ENCODE data around the gene TUBA3C. TPM values are rescaled to one million over a fixed set of nuclear protein-coding genes. Genes with fewer than 3 reads are reported as not detected.
"Not testable (repeated sequence)": the region's sequence is repeated elsewhere in the genome, so short reads cannot be mapped to it uniquely, and the experiment has no call there.

The TUBA3C gene
- total RNA-seq (not detected), polyA plus RNA-seq (ENCODE audit: insufficient read depth, low read depth, low replicate concordance) (not detected)
- long read RNA-seq, donor 1: 0 reads
- long read RNA-seq, donor 2: 0 reads
- long read RNA-seq, donor 3: 0 reads
- long read RNA-seq, donor 4: 0 reads
- long read RNA-seq, donor 5: 0 reads
- long read RNA-seq, donor 6: 0 reads
- long read RNA-seq, donor 7: 0 reads
- long read RNA-seq, donor 8: 0 reads
- long read RNA-seq, donor 9: 0 reads
- long read RNA-seq, donor 10: 0 reads

DNA sequence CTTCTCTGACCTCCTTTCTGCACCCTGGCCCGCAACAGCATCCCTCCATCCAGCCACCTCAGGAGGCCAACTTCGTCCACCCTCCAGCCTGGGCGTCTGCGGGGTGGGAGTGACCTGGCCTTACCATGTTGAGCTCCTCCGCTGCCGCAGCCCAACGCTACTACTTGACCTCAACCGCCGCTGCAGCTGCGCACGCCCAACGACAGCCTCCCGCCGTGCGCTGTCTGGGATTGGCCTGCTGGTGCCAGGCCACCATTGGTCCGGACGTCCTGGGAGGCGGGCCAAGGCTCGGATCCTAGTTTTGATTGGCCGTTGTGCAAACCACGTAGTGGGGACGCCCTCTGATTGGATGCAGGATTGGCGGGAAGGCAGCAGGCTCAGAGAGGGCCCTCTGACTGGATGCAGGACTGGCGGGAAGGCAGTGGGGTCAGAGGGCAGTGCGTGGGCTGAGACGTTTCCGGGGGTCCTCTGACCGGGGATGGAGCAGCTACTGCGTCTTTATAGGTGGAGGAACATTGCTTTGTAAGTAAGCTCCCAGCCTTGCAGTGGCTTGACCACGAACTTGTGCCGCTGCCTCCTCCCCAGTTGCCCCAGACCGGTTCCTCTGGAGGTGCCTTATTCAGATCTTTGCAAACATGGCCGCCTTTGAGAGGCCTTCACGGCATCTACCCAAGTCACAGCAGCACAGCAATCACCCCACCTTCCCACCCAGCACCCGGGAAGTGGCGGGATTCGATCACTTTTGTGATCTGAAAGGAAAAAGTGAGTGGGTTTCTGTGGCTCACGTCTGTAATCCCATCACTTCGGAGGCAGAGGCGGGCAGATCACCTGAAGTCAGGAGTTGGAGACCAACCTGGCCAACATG, at the start of gene TUBA3C:
TUBA3C (minus strand) TSS at position 204 of the 865 bp plus-strand sequence; CDS start at position 127, 77 bp downstream.
- Histone ChIP-seq H3K9me3 (ENCODE audit: control insufficient read depth in 2 of 3, insufficient read depth in 1 of 3, low read length in 3 of 3) (no peaks in the 10 kb centered on the region), H3K4me3 (ENCODE audit: low read length in 3 of 3) (no peak within 1 kb of the TSS), H3K27me3 (ENCODE audit: control insufficient read depth, insufficient read depth, low read length) (no peaks in the 10 kb centered on the region), H3K27ac (ENCODE audit: low read depth in 2 of 2, low read length in 2 of 2) (no peak within 1 kb of the TSS), H3K9ac (ENCODE audit: low read length in 3 of 3) (no peak within 1 kb of the TSS), H3K36me3 (ENCODE audit: control insufficient read depth in 2 of 3, insufficient read depth in 3 of 3, low read length in 3 of 3) (no peaks in the 10 kb centered on the region), H3K4me1 (ENCODE audit: control insufficient read depth in 2 of 3, insufficient read depth in 2 of 3, low read depth in 1 of 3, low read length in 3 of 3) (no peaks in the 10 kb centered on the region)
- intact Hi-C loops (cut with DNase I): no loop called here
- DNase-seq (no peak), FAIRE-seq (no peak)
- TF ChIP-seq, protein P1, sequence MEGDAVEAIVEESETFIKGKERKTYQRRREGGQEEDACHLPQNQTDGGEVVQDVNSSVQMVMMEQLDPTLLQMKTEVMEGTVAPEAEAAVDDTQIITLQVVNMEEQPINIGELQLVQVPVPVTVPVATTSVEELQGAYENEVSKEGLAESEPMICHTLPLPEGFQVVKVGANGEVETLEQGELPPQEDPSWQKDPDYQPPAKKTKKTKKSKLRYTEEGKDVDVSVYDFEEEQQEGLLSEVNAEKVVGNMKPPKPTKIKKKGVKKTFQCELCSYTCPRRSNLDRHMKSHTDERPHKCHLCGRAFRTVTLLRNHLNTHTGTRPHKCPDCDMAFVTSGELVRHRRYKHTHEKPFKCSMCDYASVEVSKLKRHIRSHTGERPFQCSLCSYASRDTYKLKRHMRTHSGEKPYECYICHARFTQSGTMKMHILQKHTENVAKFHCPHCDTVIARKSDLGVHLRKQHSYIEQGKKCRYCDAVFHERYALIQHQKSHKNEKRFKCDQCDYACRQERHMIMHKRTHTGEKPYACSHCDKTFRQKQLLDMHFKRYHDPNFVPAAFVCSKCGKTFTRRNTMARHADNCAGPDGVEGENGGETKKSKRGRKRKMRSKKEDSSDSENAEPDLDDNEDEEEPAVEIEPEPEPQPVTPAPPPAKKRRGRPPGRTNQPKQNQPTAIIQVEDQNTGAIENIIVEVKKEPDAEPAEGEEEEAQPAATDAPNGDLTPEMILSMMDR (IDR thresholded peaks at IDR 0.05; ENCODE audit: borderline replicate concordance, extremely low read depth, insufficient read depth): no peak

DNA sequence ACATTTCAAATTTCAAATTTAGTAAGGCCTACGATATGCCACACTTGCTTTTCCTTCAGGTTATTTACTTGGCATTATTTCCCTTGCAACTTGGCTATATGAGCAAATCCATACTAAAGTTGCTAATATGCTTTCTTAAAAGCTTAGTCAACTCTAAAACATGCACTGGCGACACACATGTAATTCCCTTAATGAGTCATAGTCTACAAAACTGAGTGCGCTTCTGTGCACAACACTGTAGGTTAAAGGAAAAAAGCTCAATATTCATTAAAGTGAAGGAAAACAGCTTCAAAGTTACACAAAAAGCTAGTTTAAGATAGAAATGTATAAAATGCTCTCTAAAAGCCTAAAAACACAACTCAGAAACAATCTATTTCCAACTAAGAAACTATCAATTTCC, 25.8 kb upstream of the TUBA3C start:
- H3K36me3 ChIP-seq (ENCODE audit: control insufficient read depth in 2 of 3, insufficient read depth in 3 of 3, low read length in 3 of 3); H3K9ac ChIP-seq (ENCODE audit: low read length in 3 of 3); H3K4me1 ChIP-seq (ENCODE audit: control insufficient read depth in 2 of 3, insufficient read depth in 2 of 3, low read depth in 1 of 3, low read length in 3 of 3); H3K4me3 ChIP-seq (ENCODE audit: low read length in 3 of 3); FAIRE-seq; DNase-seq; H3K9me3 ChIP-seq (ENCODE audit: control insufficient read depth in 2 of 3, insufficient read depth in 1 of 3, low read length in 3 of 3); H3K27ac ChIP-seq (ENCODE audit: low read depth in 2 of 2, low read length in 2 of 2); intact Hi-C loops (cut with DNase I); H3K27me3 ChIP-seq (ENCODE audit: control insufficient read depth, insufficient read depth, low read length): not testable (repeated sequence)

DNA sequence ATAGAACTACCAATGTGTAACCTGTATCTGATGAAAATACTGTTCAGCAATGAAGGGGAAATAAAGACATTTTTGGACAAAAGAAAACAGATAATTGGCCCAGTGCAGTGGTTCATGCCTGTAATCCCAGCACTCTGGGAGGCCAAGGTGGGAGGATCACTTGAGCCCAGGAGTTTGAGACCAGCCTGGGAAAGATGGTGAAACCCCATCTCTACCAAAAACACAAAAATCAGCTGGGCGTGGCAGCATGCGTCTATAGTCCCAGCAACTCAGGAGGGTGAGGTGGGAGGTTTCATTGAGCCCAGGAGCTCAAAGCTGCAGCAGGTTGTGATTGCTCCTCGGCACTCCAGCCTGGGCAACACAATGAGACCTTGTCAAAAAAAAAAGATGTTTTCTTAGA, 11.0 kb upstream of the TUBA3C start:
- H3K4me3 ChIP-seq (ENCODE audit: low read length in 3 of 3); intact Hi-C loops (cut with DNase I); H3K27me3 ChIP-seq (ENCODE audit: control insufficient read depth, insufficient read depth, low read length); H3K9me3 ChIP-seq (ENCODE audit: control insufficient read depth in 2 of 3, insufficient read depth in 1 of 3, low read length in 3 of 3); H3K9ac ChIP-seq (ENCODE audit: low read length in 3 of 3); FAIRE-seq; H3K36me3 ChIP-seq (ENCODE audit: control insufficient read depth in 2 of 3, insufficient read depth in 3 of 3, low read length in 3 of 3); H3K4me1 ChIP-seq (ENCODE audit: control insufficient read depth in 2 of 3, insufficient read depth in 2 of 3, low read depth in 1 of 3, low read length in 3 of 3); H3K27ac ChIP-seq (ENCODE audit: low read depth in 2 of 2, low read length in 2 of 2); DNase-seq: not testable (repeated sequence)

DNA sequence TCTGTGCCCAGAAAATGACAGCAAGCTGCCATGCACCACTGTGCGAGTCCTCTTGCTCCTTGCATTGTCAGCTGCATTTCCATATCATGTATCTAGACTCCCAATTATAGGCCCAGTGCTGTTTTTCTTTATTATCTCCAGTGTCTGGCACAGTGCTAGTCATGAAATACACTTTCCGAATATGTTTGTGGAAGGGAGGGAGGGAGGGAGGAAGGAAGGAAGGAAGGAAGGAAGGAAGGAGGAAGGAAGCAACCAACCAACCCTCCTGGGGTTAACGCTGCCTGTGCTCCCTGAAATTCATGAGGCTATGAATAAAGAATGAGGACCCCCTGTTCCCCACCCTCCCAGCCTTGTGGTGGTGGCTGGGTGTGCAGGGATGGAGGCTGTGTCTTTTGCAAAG, 8.3 kb upstream of the TUBA3C start:
- H3K36me3 ChIP-seq (ENCODE audit: control insufficient read depth in 2 of 3, insufficient read depth in 3 of 3, low read length in 3 of 3); FAIRE-seq; H3K4me1 ChIP-seq (ENCODE audit: control insufficient read depth in 2 of 3, insufficient read depth in 2 of 3, low read depth in 1 of 3, low read length in 3 of 3); intact Hi-C loops (cut with DNase I); H3K9me3 ChIP-seq (ENCODE audit: control insufficient read depth in 2 of 3, insufficient read depth in 1 of 3, low read length in 3 of 3); H3K27me3 ChIP-seq (ENCODE audit: control insufficient read depth, insufficient read depth, low read length); H3K27ac ChIP-seq (ENCODE audit: low read depth in 2 of 2, low read length in 2 of 2); DNase-seq; H3K4me3 ChIP-seq (ENCODE audit: low read length in 3 of 3); H3K9ac ChIP-seq (ENCODE audit: low read length in 3 of 3): not testable (repeated sequence)

DNA sequence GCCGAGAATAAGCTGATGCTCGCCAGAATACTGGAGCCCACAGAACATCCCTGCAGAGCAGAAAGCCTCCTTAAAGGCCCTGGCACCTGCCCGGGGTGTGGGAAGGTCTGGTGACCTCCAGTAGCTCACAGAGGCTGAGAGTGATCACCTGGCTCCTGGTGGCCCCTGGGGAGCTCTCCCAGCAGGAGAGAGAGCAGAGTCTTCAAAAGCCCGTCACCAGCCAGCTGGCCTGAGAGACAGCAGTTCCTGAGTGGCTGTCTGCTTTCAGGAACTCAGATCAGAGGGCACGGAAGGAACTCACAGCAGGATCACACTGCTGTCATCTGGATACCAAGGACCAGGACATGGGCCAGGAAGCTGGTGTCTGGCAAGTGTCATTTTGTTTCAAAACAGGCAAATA, 7.7 kb upstream of the TUBA3C start:
- DNase-seq; H3K27me3 ChIP-seq (ENCODE audit: control insufficient read depth, insufficient read depth, low read length); H3K4me1 ChIP-seq (ENCODE audit: control insufficient read depth in 2 of 3, insufficient read depth in 2 of 3, low read depth in 1 of 3, low read length in 3 of 3); H3K27ac ChIP-seq (ENCODE audit: low read depth in 2 of 2, low read length in 2 of 2); H3K9me3 ChIP-seq (ENCODE audit: control insufficient read depth in 2 of 3, insufficient read depth in 1 of 3, low read length in 3 of 3); H3K36me3 ChIP-seq (ENCODE audit: control insufficient read depth in 2 of 3, insufficient read depth in 3 of 3, low read length in 3 of 3); H3K9ac ChIP-seq (ENCODE audit: low read length in 3 of 3); H3K4me3 ChIP-seq (ENCODE audit: low read length in 3 of 3); intact Hi-C loops (cut with DNase I); FAIRE-seq: not testable (repeated sequence)

Data from kidney (tissue), 22 donors.